Transverse colon (tissue), 4 donors: Measurements from ENCODE around the gene OR4D6. TPM values are rescaled to one million over a fixed set of nuclear protein-coding genes. Genes with fewer than 3 reads are reported as not detected.

ENCODE experiments used
- DNase-seq: peaks from one replicate; pipeline ENCODE4 v3.0.0-alpha.2; 2019
- H3K27ac ChIP-seq, 4 donors: fragments of 200-600 bp; sonication (generic); 2 replicates each; pipeline ENCODE4 v1.5.1; 2016 to 2018; ENCODE audit warnings: inconsistent platforms in 4 of 4
- H3K27me3 ChIP-seq: fragments of 200-600 bp; sonication (generic); 2 replicates; pipeline ENCODE4 v1.5.1; 2017; ENCODE audit warnings: inconsistent platforms
- H3K36me3 ChIP-seq, 4 donors: fragments of 200-600 bp; sonication (generic); 2 replicates each; pipeline ENCODE4 v1.5.1; 2017 to 2019; ENCODE audit warnings: inconsistent platforms in 4 of 4
- H3K4me1 ChIP-seq, 4 donors: fragments of 200-600 bp; sonication (generic); 2 replicates each; pipeline ENCODE4 v1.5.1; 2017 to 2020; ENCODE audit warnings: inconsistent platforms in 4 of 4
- H3K4me3 ChIP-seq, 4 donors: fragments of 200-600 bp; sonication (generic); 1 replicate in 1 of 4; 2 replicates in 3 of 4; pipeline versions ENCODE4 v1.5.1 to v1.6.1; 2017 to 2019; ENCODE audit warnings: inconsistent platforms in 4 of 4
- H3K9me3 ChIP-seq, 2 donors: fragments of 200-600 bp; sonication (generic); 2 replicates each; pipeline ENCODE4 v1.5.1; 2017 to 2019; ENCODE audit warnings: inconsistent platforms in 2 of 2
- EP300 ChIP-seq: sonication (generic); formaldehyde crosslinking; IDR thresholded peaks from one replicate; pipeline ENCODE4 v1.6.1; 2017; ENCODE audit warnings: antibody characterized with exemption, low read depth
- POLR2A ChIP-seq: fragments of 450-650 bp; IDR thresholded peaks from one replicate; pipeline ENCODE4 v1.6.1; 2016; ENCODE audit warnings: antibody characterized with exemption, mild to moderate bottlenecking, moderate library complexity
- POLR2AphosphoS5 ChIP-seq, 3 donors: sonication (generic); formaldehyde crosslinking; IDR thresholded peaks; one replicate each; pipeline ENCODE4 v1.6.1; 2016; ENCODE audit warnings: antibody characterized with exemption in 3 of 3
- WGBS, 2 donors: methylation state at CpG; one replicate each; pipeline ENCODE4 v1.1.5; 2018; ENCODE audit warnings: low coverage in 1 of 2; 5-methylcytosine and 5-hydroxymethylcytosine counted together
- in situ Hi-C, 4 donors: fragments of 200-750 bp; cut with MboI; loops; one replicate each; pipeline versions ENCODE4 v1.15.0 to v1.15.1; 2017; ENCODE audit warnings: low sequenced_read_pairs in 3 of 4, low pct_ligation_motif_present in 1 of 4, low pct_unique_long_range_greater_than_20kb in 1 of 4
- intact Hi-C: fragments of 100-400 bp; cut with DNase I; formaldehyde crosslinking; loops from one replicate; pipeline ENCODE4 v1.15.1; 2023; ENCODE audit warnings: low total_unique reads
- total RNA-seq, 4 donors: library from RNA; depleted of rRNA; stranded (reverse); fragments of >200 nt; gene quantifications; one replicate each; pipeline ENCODE4 v1.1.0, GENCODE V29; 2016
- TF ChIP-seq, protein P1 (sequence below), 5 experiments: fragments of 200-600 bp in 3 of 5; fragments of 450-650 bp in 2 of 5; sonication (generic) in 3 of 5; IDR thresholded peaks; 1 replicate in 2 of 5; 2 replicates in 3 of 5; pipeline ENCODE4 v1.5.1; 2016 to 2017; ENCODE audit warnings: antibody characterized with exemption in 5 of 5, inconsistent platforms in 3 of 5, mild to moderate bottlenecking in 2 of 5, moderate library complexity in 1 of 5

OR4D6 gene
- total RNA-seq, 4 donors from 2014 or later, result not detected

GRCh38 chr11:59426361-59427067 is 30.2 kb upstream of the OR4D6 start, which contains the start of gene OR5A2:
TSS of gene OR5A2 (minus strand) at chr11:59426413. CDS start at chr11:59422953, 3,460 bp downstream.
- Histone ChIP-seq H3K9me3 (no peaks in the 10 kb centered on the region), H3K4me1 (no peaks in the 10 kb centered on the region), H3K27ac (no peak within 1 kb of the TSS), H3K27me3 (peaks cover 5% of the 10 kb centered on the region), H3K36me3 (no peaks in the 10 kb centered on the region), H3K4me3 (no peak within 1 kb of the TSS)
- in situ Hi-C loops (loop anchor here in 1 of 4 donors (25.0 kb wide), 1 partner anchor 264 kb away; the partner anchor contains the start of gene DTX4), intact Hi-C loops (no loop called here)
- TF ChIP-seq EP300, result no peak
- no peak for TF ChIP-seq POLR2A
- TF ChIP-seq, protein P1, sequence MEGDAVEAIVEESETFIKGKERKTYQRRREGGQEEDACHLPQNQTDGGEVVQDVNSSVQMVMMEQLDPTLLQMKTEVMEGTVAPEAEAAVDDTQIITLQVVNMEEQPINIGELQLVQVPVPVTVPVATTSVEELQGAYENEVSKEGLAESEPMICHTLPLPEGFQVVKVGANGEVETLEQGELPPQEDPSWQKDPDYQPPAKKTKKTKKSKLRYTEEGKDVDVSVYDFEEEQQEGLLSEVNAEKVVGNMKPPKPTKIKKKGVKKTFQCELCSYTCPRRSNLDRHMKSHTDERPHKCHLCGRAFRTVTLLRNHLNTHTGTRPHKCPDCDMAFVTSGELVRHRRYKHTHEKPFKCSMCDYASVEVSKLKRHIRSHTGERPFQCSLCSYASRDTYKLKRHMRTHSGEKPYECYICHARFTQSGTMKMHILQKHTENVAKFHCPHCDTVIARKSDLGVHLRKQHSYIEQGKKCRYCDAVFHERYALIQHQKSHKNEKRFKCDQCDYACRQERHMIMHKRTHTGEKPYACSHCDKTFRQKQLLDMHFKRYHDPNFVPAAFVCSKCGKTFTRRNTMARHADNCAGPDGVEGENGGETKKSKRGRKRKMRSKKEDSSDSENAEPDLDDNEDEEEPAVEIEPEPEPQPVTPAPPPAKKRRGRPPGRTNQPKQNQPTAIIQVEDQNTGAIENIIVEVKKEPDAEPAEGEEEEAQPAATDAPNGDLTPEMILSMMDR (IDR thresholded peaks at IDR 0.05), result no peak
- TF ChIP-seq POLR2AphosphoS5 (IDR thresholded peaks at IDR 0.05), result no peak
- DNase-seq, result no peak
- WGBS, 2 donors, result 73 to 85% methylated on average over 5 of the region's 5 CpGs

- intact Hi-C loops (no loop called here), in situ Hi-C loops (loop anchor here in 1 of 4 donors (25.0 kb wide), 1 partner anchor 265 kb away; the partner anchor contains the start of gene DTX4)
- Histone ChIP-seq H3K4me3 (no peak overlapping the region), H3K27ac (no peak overlapping the region), H3K36me3 (no peaks in the 10 kb centered on the region), H3K9me3 (no peaks in the 10 kb centered on the region), H3K27me3 (peaks cover 7% of the 10 kb centered on the region), H3K4me1 (no peaks in the 10 kb centered on the region)
- TF ChIP-seq, protein P1 (IDR thresholded peaks at IDR 0.05), result no peak
- TF ChIP-seq POLR2A (no peak), POLR2AphosphoS5 (IDR thresholded peaks at IDR 0.05) (no peak), EP300 (no peak)
- no peak for DNase-seq
Measured at GRCh38 chr11:59427068-59427382, 29.7 kb upstream of the OR4D6 start.

DNA sequence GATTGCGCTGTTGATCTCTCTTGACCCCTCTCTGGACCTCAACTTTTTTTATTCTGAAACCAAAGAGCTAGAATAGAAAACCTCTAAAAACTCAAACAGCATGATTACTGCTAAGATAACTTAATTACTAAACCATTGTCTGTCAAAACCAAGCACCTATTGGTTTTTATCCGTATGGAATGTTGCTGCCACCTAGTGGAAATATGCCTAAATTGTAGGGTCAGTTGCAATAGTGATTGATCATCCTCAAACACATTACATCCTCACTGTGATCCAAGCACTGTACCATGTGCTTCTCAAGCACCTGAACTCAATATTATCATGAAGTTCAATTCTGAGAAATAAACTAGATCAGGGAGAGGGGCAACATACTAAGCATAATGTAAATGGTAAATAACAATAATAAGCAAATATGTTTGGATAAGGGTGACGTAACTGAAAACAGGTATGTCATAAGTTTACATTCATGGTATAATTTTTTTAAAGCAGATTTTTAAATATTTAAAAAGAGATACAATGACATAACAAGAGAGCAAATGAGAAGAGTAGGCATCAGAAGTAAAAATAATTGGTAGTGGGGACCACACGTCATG is 26.7 kb upstream of the OR4D6 start:
- WGBS, 2 donors, result 62 to 69% methylated on average over 4 of the region's 4 CpGs
- TF ChIP-seq, protein P1 (IDR thresholded peaks at IDR 0.05), result peak; percentile 59 to 71 (median 65)
- TF ChIP-seq POLR2A, result no peak
- in situ Hi-C loops, result loop anchor here in 2 of 4 donors (10.0 to 25.0 kb wide), 2 partner anchors 265 to 268 kb away; partner anchors contain the start of gene DTX4 (in 1 of the 2)

DNA sequence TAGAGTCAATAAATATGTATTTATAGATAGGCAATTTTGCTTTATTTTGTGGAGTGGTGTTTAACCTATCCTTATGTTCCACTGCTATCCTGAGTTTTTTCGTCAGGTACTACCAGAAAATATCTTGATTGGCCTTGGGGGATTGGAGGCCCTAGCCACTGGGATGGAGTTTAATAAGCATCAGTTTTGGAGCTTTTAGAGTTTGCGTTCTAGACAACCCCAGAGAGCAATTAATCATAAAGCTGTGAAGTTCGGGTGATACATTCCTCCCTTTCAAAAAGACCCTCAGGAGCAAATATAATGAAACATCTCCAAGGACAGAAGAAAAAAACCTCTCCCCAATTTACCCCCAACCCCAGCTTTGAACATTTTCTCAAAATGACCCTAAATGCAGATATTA is 20.6 kb upstream of the OR4D6 start, which contains the start of gene OR5A1:
TSS of gene OR5A1 (plus strand) at position 301 of the 400 bp plus-strand sequence. CDS start 6,700 bp downstream, outside the sequence.
- Histone ChIP-seq H3K4me1 (no peaks in the 10 kb centered on the region), H3K27ac (no peak within 1 kb of the TSS), H3K4me3 (no peak within 1 kb of the TSS), H3K9me3 (no peaks in the 10 kb centered on the region), H3K36me3 (no peaks in the 10 kb centered on the region), H3K27me3 (peaks cover 5% of the 10 kb centered on the region)
- 40 to 75% methylated on average over 1 to 3 of the region's 3 CpGs for WGBS, 2 donors
- no peak for DNase-seq
- TF ChIP-seq EP300, result no peak
- TF ChIP-seq, protein P1 (IDR thresholded peaks at IDR 0.05), result no peak
- TF ChIP-seq POLR2AphosphoS5 (IDR thresholded peaks at IDR 0.05), result no peak
- no peak for TF ChIP-seq POLR2A
- in situ Hi-C loops (loop anchor here in 2 of 4 donors (10.0 to 25.0 kb wide), 2 partner anchors 271 to 274 kb away; partner anchors contain the start of gene DTX4 (in 1 of the 2)), intact Hi-C loops (no loop called here)

More for the DNA sequence above, 26.7 kb upstream of the OR4D6 start:
- Histone ChIP-seq H3K4me3 (no peak overlapping the region), H3K27me3 (peaks cover 7% of the 10 kb centered on the region), H3K27ac (no peak overlapping the region), H3K4me1 (no peaks in the 10 kb centered on the region), H3K9me3 (no peaks in the 10 kb centered on the region), H3K36me3 (no peaks in the 10 kb centered on the region)
- intact Hi-C loops, result no loop called here
- no peak for DNase-seq
